Mesenteric fat pad (tissue), 1 donor: Measurements from ENCODE around the gene MRM3. TPM values are rescaled to one million over a fixed set of nuclear protein-coding genes. Genes with fewer than 3 reads are reported as not detected.
"Not testable (repeated sequence)": the region's sequence is repeated elsewhere in the genome, so short reads cannot be mapped to it uniquely, and the experiment has no call there.

ENCODE experiments used
- DNase-seq: peaks from one replicate; pipeline ENCODE4 v3.0.0-alpha.2; 2020; ENCODE audit warnings: low spot score
- total RNA-seq: library from RNA; stranded (reverse); fragmentation: NEBNext Ultra II Directional; extraction: Animal tissue kit (Norgen Biotek cat#: 25700); gene quantifications from one replicate; pipeline ENCODE4 v1.2.1, GENCODE V29; 2021
- donor health status: DM: yes; HTN: yes; CAD: no.

Gene MRM3
- total RNA-seq, 1 donor from 2014 or later: 12.7 TPM

- no peak for DNase-seq
Measured at GRCh38 chr17:814371-814770, 32.2 kb downstream of the MRM3 start.

- DNase-seq: no peak
Measured at GRCh38 chr17:819251-819650, 37.1 kb downstream of the MRM3 start.

GRCh38 chr17:823501-823902, 41.3 kb downstream of the MRM3 start:
- no peak for DNase-seq

- DNase-seq: no peak
Measured at GRCh38 chr17:824378-824777, 42.2 kb downstream of the MRM3 start.

GRCh38 chr17:825216-825615, 43.1 kb downstream of the MRM3 start:
- no peak for DNase-seq

- DNase-seq: no peak
Measured at GRCh38 chr17:826778-827177, 44.6 kb downstream of the MRM3 start.

GRCh38 chr17:828761-829160, 46.6 kb downstream of the MRM3 start:
- DNase-seq: no peak

GRCh38 chr17:829614-830013, 47.5 kb downstream of the MRM3 start:
- DNase-seq: not testable (repeated sequence)

- no peak for DNase-seq
Measured at GRCh38 chr17:830381-830780, 48.2 kb downstream of the MRM3 start.

- no peak for DNase-seq
Measured at GRCh38 chr17:830950-831349, 48.8 kb downstream of the MRM3 start.

GRCh38 chr17:834136-834535, 52.0 kb downstream of the MRM3 start:
- no peak for DNase-seq

GRCh38 chr17:835263-835662, 53.1 kb downstream of the MRM3 start:
- no peak for DNase-seq

GRCh38 chr17:835721-836120, 53.6 kb downstream of the MRM3 start:
- DNase-seq: not testable (repeated sequence)

GRCh38 chr17:836151-836550, 54.0 kb downstream of the MRM3 start:
- DNase-seq: no peak

GRCh38 chr17:838486-838885, 56.3 kb downstream of the MRM3 start:
- DNase-seq: no peak

- no peak for DNase-seq
Measured at GRCh38 chr17:841313-841712, 59.2 kb downstream of the MRM3 start.

Other genes with a start within 250 kb of the MRM3 start
- gene VPS53, start 67.5 kb upstream of the MRM3 start, total RNA-seq: 84.7 TPM
- gene TLCD3A, start 49.8 kb upstream of the MRM3 start, total RNA-seq: 11.5 TPM
- gene GEMIN4, start 30.1 kb upstream of the MRM3 start, total RNA-seq: 19.2 TPM
- gene GLOD4, start 73 bp upstream of the MRM3 start, total RNA-seq: 43.5 TPM
- gene NXN, start 197.4 kb downstream of the MRM3 start, total RNA-seq: 20.7 TPM
- 11.3 TPM for gene TIMM22, start 214.8 kb downstream of the MRM3 start, total RNA-seq